HCT116 (cell line): ENCODE data around the gene UVRAG. TPM values are rescaled to one million over a fixed set of nuclear protein-coding genes. Genes with fewer than 3 reads are reported as not detected.

Experiments used
- ATAC-seq: fragments of 200-7000 bp; cut with Tn5 transposase; 2 replicates; pipeline ENCODE4 v1.9.1; 2020; ENCODE audit warnings: mild to moderate bottlenecking, moderate library complexity
- BruUV-seq: library from RNA; stranded (reverse); fragments of 400-500 nt; replicated peaks from 2 replicates; lab custom pipeline; 2021; lab: Mats Ljungman, UMichigan
- CTCF ChIA-PET: fragments of 300-600 bp; sonication (Branson Sonifier 250); formaldehyde crosslinking; loops from one replicate; lab custom pipeline; 2021; ENCODE audit warnings: antibody characterized with exemption; lab: Charles Lee
- POLR2A ChIA-PET: fragments of 300-600, 350-600 bp; sonication (Branson Sonifier 250); formaldehyde crosslinking; loops from one replicate; lab custom pipeline; 2021; ENCODE audit warnings: antibody characterized with exemption; lab: Charles Lee
- RAD21 ChIA-PET, 2 experiments: fragments of 300-600 bp; sonication (Branson Sonifier 250); formaldehyde crosslinking; loops; one replicate each; lab custom pipeline; 2023; ENCODE audit warnings: low total read pairs in 2 of 2; ENCODE audit not compliant: uncharacterized antibody in 2 of 2, unreplicated experiment in 2 of 2, low non-redundant PET in 1 of 2; lab: Charles Lee
- DNase-seq: peaks from one replicate; pipeline ENCODE4 v3.0.0-alpha.2; 2010; ENCODE audit warnings: low read depth, low spot score
- H2AFZ ChIP-seq: fragments of 200-600 bp; shearing (Covaris generic), sonication (generic); 2 replicates; pipeline ENCODE4 v1.6.1; 2017; ENCODE audit warnings: low read depth, mixed run types, mixed read lengths, antibody characterized with exemption, low read length; ENCODE audit not compliant: poor library complexity, severe bottlenecking
- H3K27ac ChIP-seq: 2 replicates; pipeline ENCODE4 v1.5.1; 2012; ENCODE audit warnings: low read depth, low read length
- H3K27me3 ChIP-seq: fragments of 200-600 bp; sonication (generic); 2 replicates; pipeline ENCODE4 v1.6.1; 2016; ENCODE audit warnings: mixed run types, low read length, mixed read lengths; ENCODE audit not compliant: insufficient read depth
- H3K36me3 ChIP-seq, 2 experiments: fragments of 200-500 bp in 1 of 2; fragments of 200-600 bp in 1 of 2; sonication (Bioruptor generic) in 1 of 2; sonication (generic) in 1 of 2; 2 replicates each; pipeline versions ENCODE4 v1.5.1 to v1.6.1; 2014 to 2016; ENCODE audit warnings: low read length in 2 of 2, inconsistent platforms in 1 of 2, mixed read lengths in 1 of 2, mixed run types in 1 of 2; ENCODE audit not compliant: insufficient read depth in 2 of 2, control insufficient read depth in 1 of 2
- H3K4me1 ChIP-seq, 2 experiments: fragments of 200-600 bp in 1 of 2; sonication (generic) in 1 of 2; 2 replicates each; pipeline versions ENCODE4 v1.5.1 to v1.6.1; 2012 to 2017; ENCODE audit warnings: low read length in 2 of 2, inconsistent platforms in 1 of 2, mild to moderate bottlenecking in 1 of 2, mixed read lengths in 1 of 2, mixed run types in 1 of 2, moderate library complexity in 1 of 2; ENCODE audit not compliant: insufficient read depth in 2 of 2, control insufficient read depth in 1 of 2
- H3K4me2 ChIP-seq: fragments of 200-600 bp; sonication (generic); 2 replicates; pipeline ENCODE4 v1.6.1; 2017; ENCODE audit warnings: mixed run types, low read length, mixed read lengths
- H3K4me3 ChIP-seq, 2 experiments: fragments of 200-600 bp in 1 of 2; sonication (generic) in 1 of 2; replicated peaks in 1 of 2; 2 replicates each; pipeline ENCODE4 v1.5.1; 2011 to 2016; ENCODE audit warnings: low read length in 2 of 2, control low read depth in 1 of 2, low read depth in 1 of 2, mild to moderate bottlenecking in 1 of 2, mixed read lengths in 1 of 2, mixed run types in 1 of 2
- H3K79me2 ChIP-seq: fragments of 200-600 bp; sonication (generic); 2 replicates; pipeline ENCODE4 v1.6.1; 2017; ENCODE audit warnings: mild to moderate bottlenecking, mixed run types, low read length, moderate library complexity, mixed read lengths; ENCODE audit not compliant: insufficient read depth
- H3K9ac ChIP-seq: fragments of 200-600 bp; sonication (generic); 2 replicates; pipeline ENCODE4 v1.6.1; 2016; ENCODE audit warnings: low read length, mixed read lengths
- H3K9me2 ChIP-seq: fragments of 200-600 bp; sonication (generic), shearing (Covaris generic); 2 replicates; pipeline ENCODE4 v1.6.1; 2017; ENCODE audit warnings: mixed run types, mild to moderate bottlenecking, moderate library complexity; ENCODE audit not compliant: insufficient read depth
- H3K9me3 ChIP-seq, 2 experiments: fragments of 200-500 bp in 1 of 2; fragments of 200-600 bp in 1 of 2; sonication (Bioruptor generic) in 1 of 2; sonication (generic) in 1 of 2; 2 replicates each; pipeline ENCODE4 v1.6.1; 2014 to 2017; ENCODE audit warnings: low read length in 2 of 2, mixed read lengths in 2 of 2, inconsistent platforms in 1 of 2, low read depth in 1 of 2, mild to moderate bottlenecking in 1 of 2, mixed run types in 1 of 2, moderate library complexity in 1 of 2; ENCODE audit not compliant: control insufficient read depth in 1 of 2, insufficient read depth in 1 of 2
- H4K20me1 ChIP-seq: fragments of 200-600 bp; sonication (generic), shearing (Covaris generic); 2 replicates; pipeline ENCODE4 v1.6.1; 2017; ENCODE audit warnings: mixed run types, mild to moderate bottlenecking, moderate library complexity; ENCODE audit not compliant: insufficient read depth
- ATF3 ChIP-seq: IDR thresholded peaks from 2 replicates; pipeline ENCODE4 v1.6.1; 2012
- CBX3 ChIP-seq: IDR thresholded peaks from 2 replicates; pipeline ENCODE4 v1.6.1; 2012; ENCODE audit warnings: low read depth
- CEBPB ChIP-seq: IDR thresholded peaks from 2 replicates; pipeline ENCODE4 v1.6.1; 2012; ENCODE audit warnings: low read depth
- EGR1 ChIP-seq: IDR thresholded peaks from 2 replicates; pipeline ENCODE4 v1.6.1; 2012; ENCODE audit warnings: low read depth
- ELF1 ChIP-seq: IDR thresholded peaks from 2 replicates; pipeline ENCODE4 v1.6.1; 2012; ENCODE audit warnings: low read depth, borderline replicate concordance
- EZH2phosphoT487 ChIP-seq: fragments of 200-600 bp; IDR thresholded peaks from 2 replicates; pipeline ENCODE4 v1.6.1; 2018; ENCODE audit warnings: antibody characterized with exemption, borderline replicate concordance
- FOSL1 ChIP-seq: IDR thresholded peaks from 2 replicates; pipeline ENCODE4 v1.6.1; 2012; ENCODE audit warnings: low read depth
- JUND ChIP-seq: IDR thresholded peaks from 2 replicates; pipeline ENCODE4 v1.6.1; 2012
- MAX ChIP-seq: IDR thresholded peaks from 2 replicates; pipeline ENCODE4 v1.6.1; 2012
- POLR2A ChIP-seq: IDR thresholded peaks from 2 replicates; pipeline ENCODE4 v1.7.0; 2011; ENCODE audit warnings: borderline replicate concordance; ENCODE audit not compliant: insufficient read depth, insufficient read length; ENCODE audit errors: extremely low read depth
- SIN3A ChIP-seq: IDR thresholded peaks from 2 replicates; pipeline ENCODE4 v1.6.1; 2012; ENCODE audit warnings: low read depth
- SP1 ChIP-seq: IDR thresholded peaks from 2 replicates; pipeline ENCODE4 v1.6.1; 2012; ENCODE audit warnings: low read depth
- SRF ChIP-seq: IDR thresholded peaks from 2 replicates; pipeline ENCODE4 v1.6.1; 2012; ENCODE audit warnings: low read depth
- TCF7L2 ChIP-seq: IDR thresholded peaks from 2 replicates; pipeline ENCODE4 v1.7.0; 2011; ENCODE audit warnings: borderline replicate concordance, inconsistent platforms; ENCODE audit not compliant: insufficient read depth, insufficient read length; ENCODE audit errors: extremely low read depth
- ZFX ChIP-seq: fragments of 450-650 bp; IDR thresholded peaks from 2 replicates; pipeline ENCODE4 v1.6.1; 2017
- intact Hi-C: fragments of 100-400 bp; cut with micrococcal nuclease; formaldehyde crosslinking; loops from 2 replicates; pipeline ENCODE4 v1.10.0; 2022
- total RNA-seq: library from RNA; stranded (reverse); gene quantifications from one replicate; pipeline ENCODE4 v1.2.1, GENCODE V29; 2021; ENCODE audit not compliant: unreplicated experiment
- TF ChIP-seq, protein P1 (sequence below), 3 experiments: fragments of 200-600 bp in 1 of 3; sonication (generic) in 1 of 3; IDR thresholded peaks in 2 of 3; conservative IDR thresholded peaks in 1 of 3; 2 replicates each; pipeline ENCODE4 v1.5.1; 2012 to 2017; ENCODE audit warnings: low read depth in 2 of 3, low read length in 2 of 3, antibody characterized with exemption in 1 of 3, borderline replicate concordance in 1 of 3, control low read depth in 1 of 3, mild to moderate bottlenecking in 1 of 3, mixed read lengths in 1 of 3, mixed run types in 1 of 3, moderate library complexity in 1 of 3; ENCODE audit not compliant: insufficient read depth in 1 of 3

The UVRAG gene
- total RNA-seq, 1 experiment from 2014 or later, result 12.3 TPM

DNA sequence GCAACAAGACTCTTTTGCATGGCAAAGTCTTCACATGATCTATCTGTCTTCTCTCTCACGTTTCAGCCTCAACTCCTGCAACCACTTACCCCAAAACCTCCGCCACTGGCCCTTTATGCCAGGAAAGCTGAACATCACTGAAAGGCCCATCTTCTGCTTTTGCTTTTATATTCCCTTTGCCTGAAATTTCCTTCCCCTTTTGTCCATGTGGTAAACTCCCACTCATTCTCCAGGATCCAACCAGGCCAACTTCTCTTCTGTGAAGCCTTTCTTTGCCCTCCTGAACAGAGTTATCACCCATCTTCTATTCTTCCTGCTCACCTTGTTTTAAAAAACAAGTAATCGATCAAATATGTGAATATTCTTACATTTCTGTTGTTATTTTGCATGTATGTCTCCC lies 273.5 kb downstream of the UVRAG start:
- no peak overlapping the region for H3K4me2 ChIP-seq
- H3K9ac ChIP-seq, result no peak overlapping the region
- no peaks in the 10 kb centered on the region for H3K9me3 ChIP-seq
- no peaks in the 10 kb centered on the region for H3K27me3 ChIP-seq
- BruUV-seq, result no TSS peak
- CTCF ChIA-PET, result no interaction called here
- no peaks in the 10 kb centered on the region for H3K9me2 ChIP-seq
- TF ChIP-seq TCF7L2 (no peak), CEBPB (no peak), CBX3 (no peak), JUND (no peak), ATF3 (no peak), ELF1 (no peak), FOSL1 (no peak), POLR2A (no peak), SP1 (no peak), EGR1 (no peak), SIN3A (no peak), ZFX (no peak), EZH2phosphoT487 (no peak), MAX (no peak), SRF (no peak)
- TF ChIP-seq, protein P1, sequence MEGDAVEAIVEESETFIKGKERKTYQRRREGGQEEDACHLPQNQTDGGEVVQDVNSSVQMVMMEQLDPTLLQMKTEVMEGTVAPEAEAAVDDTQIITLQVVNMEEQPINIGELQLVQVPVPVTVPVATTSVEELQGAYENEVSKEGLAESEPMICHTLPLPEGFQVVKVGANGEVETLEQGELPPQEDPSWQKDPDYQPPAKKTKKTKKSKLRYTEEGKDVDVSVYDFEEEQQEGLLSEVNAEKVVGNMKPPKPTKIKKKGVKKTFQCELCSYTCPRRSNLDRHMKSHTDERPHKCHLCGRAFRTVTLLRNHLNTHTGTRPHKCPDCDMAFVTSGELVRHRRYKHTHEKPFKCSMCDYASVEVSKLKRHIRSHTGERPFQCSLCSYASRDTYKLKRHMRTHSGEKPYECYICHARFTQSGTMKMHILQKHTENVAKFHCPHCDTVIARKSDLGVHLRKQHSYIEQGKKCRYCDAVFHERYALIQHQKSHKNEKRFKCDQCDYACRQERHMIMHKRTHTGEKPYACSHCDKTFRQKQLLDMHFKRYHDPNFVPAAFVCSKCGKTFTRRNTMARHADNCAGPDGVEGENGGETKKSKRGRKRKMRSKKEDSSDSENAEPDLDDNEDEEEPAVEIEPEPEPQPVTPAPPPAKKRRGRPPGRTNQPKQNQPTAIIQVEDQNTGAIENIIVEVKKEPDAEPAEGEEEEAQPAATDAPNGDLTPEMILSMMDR (IDR thresholded peaks at IDR 0.05 in 2 of 3, conservative IDR thresholded peaks at IDR 0.05 in 1 of 3; ENCODE audit: borderline replicate concordance in 1 of 3, insufficient read depth in 1 of 3, low read depth in 2 of 3, low read length in 2 of 3), result no peak
- H3K27ac ChIP-seq, result no peak overlapping the region
- no peak overlapping the region for H3K4me3 ChIP-seq
- H4K20me1 ChIP-seq, result no peaks in the 10 kb centered on the region
- ATAC-seq (no peak), DNase-seq (no peak)
- H3K79me2 ChIP-seq, result no peaks in the 10 kb centered on the region
- intact Hi-C loops, result no loop called here
- H2AFZ ChIP-seq, result no peak overlapping the region
- H3K4me1 ChIP-seq, result 0 out of 4 replicates have a peak, but pooled peaks cover 0 to 3% of the 10 kb centered on the region in 2 experiments
- H3K36me3 ChIP-seq, result no peaks in the 10 kb centered on the region
- RAD21 ChIA-PET, result no interaction called here
- POLR2A ChIA-PET, result no interaction called here
